Endodermal cell (in vitro differentiated cells): ENCODE results near the gene RFC3. TPM values are rescaled to one million over a fixed set of nuclear protein-coding genes. Genes with fewer than 3 reads are reported as not detected.

Experiments used
- DNase-seq: peaks from one replicate; pipeline ENCODE4 v3.0.0-alpha.2; 2017
- H3K27ac ChIP-seq: 2 replicates; pipeline ENCODE4 v1.5.1; 2013; ENCODE audit warnings: mild to moderate bottlenecking, low read depth, low read length, moderate library complexity
- H3K27me3 ChIP-seq: 2 replicates; pipeline ENCODE4 v1.6.1; 2013; ENCODE audit warnings: mild to moderate bottlenecking, low read length, moderate library complexity; ENCODE audit not compliant: insufficient read depth, control insufficient read depth, poor library complexity, severe bottlenecking
- H3K36me3 ChIP-seq: 2 replicates; pipeline ENCODE4 v1.7.0; 2013; ENCODE audit warnings: mild to moderate bottlenecking, low read length, moderate library complexity; ENCODE audit not compliant: control insufficient read depth, insufficient read depth
- H3K4me1 ChIP-seq: one replicate; pipeline ENCODE4 v1.7.0; 2013; ENCODE audit warnings: low read length; ENCODE audit not compliant: control insufficient read depth, insufficient read depth
- H3K4me3 ChIP-seq: 2 replicates; pipeline ENCODE4 v1.5.1; 2013; ENCODE audit warnings: mild to moderate bottlenecking, low read length, moderate library complexity
- H3K9ac ChIP-seq: 2 replicates; pipeline ENCODE4 v1.6.1; 2013; ENCODE audit warnings: mild to moderate bottlenecking, low read length, moderate library complexity; ENCODE audit not compliant: poor library complexity, severe bottlenecking; ENCODE audit errors: extremely low read depth
- H3K9me3 ChIP-seq: 2 replicates; pipeline ENCODE4 v1.6.1; 2013; ENCODE audit warnings: mild to moderate bottlenecking, low read length, moderate library complexity; ENCODE audit not compliant: control insufficient read depth
- H3K27ac Mint-ChIP-seq: 2 replicates; pipeline ENCODE4 v1.8.0; 2020; ENCODE audit warnings: mixed read lengths
- H3K27me3 Mint-ChIP-seq: 2 replicates; pipeline ENCODE4 v1.8.0; 2021; ENCODE audit warnings: mild to moderate bottlenecking, mixed read lengths; ENCODE audit not compliant: insufficient read depth
- H3K36me3 Mint-ChIP-seq: 2 replicates; pipeline ENCODE4 v1.8.0; 2020; ENCODE audit warnings: low read depth, mixed read lengths
- H3K4me1 Mint-ChIP-seq: 2 replicates; pipeline ENCODE4 v1.8.0; 2020; ENCODE audit warnings: mixed read lengths
- H3K4me3 Mint-ChIP-seq: 2 replicates; pipeline ENCODE4 v1.8.0; 2020; ENCODE audit warnings: mild to moderate bottlenecking, moderate library complexity, mixed read lengths
- H3K9me3 Mint-ChIP-seq: 2 replicates; pipeline ENCODE4 v1.8.0; 2020; ENCODE audit warnings: mild to moderate bottlenecking, mixed read lengths
- WGBS, 2 experiments: methylation state at CpG; one replicate each; pipeline versions ENCODE4 v1.1.5 to v1.1.7; 2013; ENCODE audit warnings: missing lambda C conversion rate in 2 of 2, mixed read lengths in 1 of 2; ENCODE audit not compliant: insufficient coverage in 1 of 2, insufficient read length in 1 of 2; 5-methylcytosine and 5-hydroxymethylcytosine counted together
- total RNA-seq, 2 donors: library from RNA; stranded (reverse); fragmentation: NEBNext Ultra II Directional in 1 of 2; extraction: Animal tissue kit (Norgen Biotek cat#: 25700) in 1 of 2; gene quantifications; 2 replicates in 1 of 2; 3 replicates in 1 of 2; pipeline ENCODE4 v1.2.1, GENCODE V29; 2021
- TF ChIP-seq, protein P1 (sequence below): fragments of 200-600 bp; sonication (generic); conservative IDR thresholded peaks from 2 replicates; pipeline ENCODE4 v1.5.0; 2021; ENCODE audit warnings: antibody characterized with exemption, mild to moderate bottlenecking

The RFC3 gene
- total RNA-seq, 2 donors from 2014 or later = 29.8 to 34.2 TPM

DNA sequence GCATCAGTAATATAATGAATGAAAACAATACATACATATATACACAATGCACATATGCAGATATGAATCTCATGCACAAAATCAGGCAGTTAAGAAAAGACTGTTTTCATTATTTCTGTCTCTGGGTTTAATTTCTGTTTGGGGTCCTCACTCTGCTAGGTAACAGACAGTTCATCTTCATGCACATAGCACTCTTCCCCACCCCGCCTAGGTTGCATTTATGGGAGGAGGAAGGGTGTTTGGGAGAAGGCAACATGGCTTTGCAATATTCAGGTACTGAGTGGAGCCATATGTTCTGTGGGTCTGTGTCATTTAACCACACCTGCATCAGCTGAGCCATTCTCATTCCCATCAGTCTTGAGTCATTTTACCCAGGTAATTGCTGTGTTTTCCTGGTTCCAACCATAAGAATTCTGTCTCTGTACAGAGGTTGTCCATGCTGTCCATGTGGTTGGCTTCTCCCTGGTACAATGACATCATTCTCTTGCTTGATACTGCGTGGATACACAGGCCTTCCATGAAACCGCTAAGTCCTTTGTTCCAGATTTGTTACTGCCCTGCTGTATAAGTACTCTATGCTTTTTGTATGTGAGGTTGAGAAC is 45.3 kb downstream of the RFC3 start:
- WGBS, 2 experiments = 94% methylated on average over 2 of the region's 3 CpGs; no CpG with 5 or more reads in 1 of the 2 experiments
- Mint-ChIP-seq H3K4me3 (no peak overlapping the region), H3K9me3 (no peaks in the 10 kb centered on the region), H3K4me1 (no peaks in the 10 kb centered on the region), H3K27ac (no peak overlapping the region), H3K36me3 (peaks cover 9% of the 10 kb centered on the region), H3K27me3 (no peaks in the 10 kb centered on the region)
- H3K9me3 ChIP-seq = no peaks in the 10 kb centered on the region
- H3K27ac ChIP-seq = no peak overlapping the region
- H3K27me3 ChIP-seq = no peaks in the 10 kb centered on the region
- no peaks in the 10 kb centered on the region for H3K4me1 ChIP-seq
- peaks cover 5% of the 10 kb centered on the region for H3K36me3 ChIP-seq
- no peak overlapping the region for H3K4me3 ChIP-seq
- no peak overlapping the region for H3K9ac ChIP-seq
- no peak for DNase-seq
- TF ChIP-seq, protein P1, sequence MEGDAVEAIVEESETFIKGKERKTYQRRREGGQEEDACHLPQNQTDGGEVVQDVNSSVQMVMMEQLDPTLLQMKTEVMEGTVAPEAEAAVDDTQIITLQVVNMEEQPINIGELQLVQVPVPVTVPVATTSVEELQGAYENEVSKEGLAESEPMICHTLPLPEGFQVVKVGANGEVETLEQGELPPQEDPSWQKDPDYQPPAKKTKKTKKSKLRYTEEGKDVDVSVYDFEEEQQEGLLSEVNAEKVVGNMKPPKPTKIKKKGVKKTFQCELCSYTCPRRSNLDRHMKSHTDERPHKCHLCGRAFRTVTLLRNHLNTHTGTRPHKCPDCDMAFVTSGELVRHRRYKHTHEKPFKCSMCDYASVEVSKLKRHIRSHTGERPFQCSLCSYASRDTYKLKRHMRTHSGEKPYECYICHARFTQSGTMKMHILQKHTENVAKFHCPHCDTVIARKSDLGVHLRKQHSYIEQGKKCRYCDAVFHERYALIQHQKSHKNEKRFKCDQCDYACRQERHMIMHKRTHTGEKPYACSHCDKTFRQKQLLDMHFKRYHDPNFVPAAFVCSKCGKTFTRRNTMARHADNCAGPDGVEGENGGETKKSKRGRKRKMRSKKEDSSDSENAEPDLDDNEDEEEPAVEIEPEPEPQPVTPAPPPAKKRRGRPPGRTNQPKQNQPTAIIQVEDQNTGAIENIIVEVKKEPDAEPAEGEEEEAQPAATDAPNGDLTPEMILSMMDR = no peak

- Mint-ChIP-seq H3K4me1 (peaks cover under 1% of the 10 kb centered on the region), H3K27me3 (no peaks in the 10 kb centered on the region), H3K4me3 (no peak overlapping the region), H3K36me3 (peaks cover 13% of the 10 kb centered on the region), H3K27ac (no peak overlapping the region), H3K9me3 (no peaks in the 10 kb centered on the region)
- TF ChIP-seq, protein P1 = no peak
- H3K27ac ChIP-seq = no peak overlapping the region
- no peak overlapping the region for H3K9ac ChIP-seq
- no peaks in the 10 kb centered on the region for H3K9me3 ChIP-seq
- 90 to 100% methylated on average over 2 to 4 of the region's 4 CpGs for WGBS, 2 experiments
- H3K4me1 ChIP-seq = no peaks in the 10 kb centered on the region
- no peak overlapping the region for H3K4me3 ChIP-seq
- no peaks in the 10 kb centered on the region for H3K36me3 ChIP-seq
- no peak for DNase-seq
- H3K27me3 ChIP-seq = no peaks in the 10 kb centered on the region
Measured at GRCh38 chr13:33865945-33866344, 48.0 kb downstream of the RFC3 start.

- Histone ChIP-seq H3K4me3 (no peak overlapping the region), H3K36me3 (no peaks in the 10 kb centered on the region), H3K9me3 (no peaks in the 10 kb centered on the region), H3K27ac (no peak overlapping the region), H3K27me3 (no peaks in the 10 kb centered on the region), H3K4me1 (no peaks in the 10 kb centered on the region), H3K9ac (no peak overlapping the region)
- H3K9me3 Mint-ChIP-seq = no peaks in the 10 kb centered on the region
- no peaks in the 10 kb centered on the region for H3K27me3 Mint-ChIP-seq
- H3K36me3 Mint-ChIP-seq = peaks cover 13% of the 10 kb centered on the region
- WGBS, 2 experiments = 100% methylated on average over 2 of the region's 3 CpGs; no CpG with 5 or more reads in 1 of the 2 experiments
- no peak overlapping the region for H3K27ac Mint-ChIP-seq
- no peak for DNase-seq
- H3K4me1 Mint-ChIP-seq = peaks cover 9% of the 10 kb centered on the region
- no peak overlapping the region for H3K4me3 Mint-ChIP-seq
- TF ChIP-seq, protein P1 = peak; percentile 70
Measured at GRCh38 chr13:33867472-33867871, 49.5 kb downstream of the RFC3 start.
